ENCODE results near the gene TUT1.

Gene TUT1

GRCh38 chr11:62539238-62539925 lies 51.9 kb downstream of the TUT1 start:
- peak; percentile 75 for DNase-seq

- DNase-seq: no peak
Measured at GRCh38 chr11:62538470-62539237, 52.7 kb downstream of the TUT1 start.

- DNase-seq: no peak
Measured at GRCh38 chr11:62536301-62536957, 54.9 kb downstream of the TUT1 start.

GRCh38 chr11:62535802-62536201 lies 55.5 kb downstream of the TUT1 start:
- no peak for DNase-seq

GRCh38 chr11:62534779-62535545 lies 56.4 kb downstream of the TUT1 start:
- no peak for DNase-seq

GRCh38 chr11:62532096-62532495 lies 59.2 kb downstream of the TUT1 start:
- no peak for DNase-seq
